WTC11 (cell line): Measurements from ENCODE around the gene NEU2.

Source experiments
- CDX4 ChIP-seq: fragments of 250-450 bp; sonication (Bioruptor Pico); IDR thresholded peaks from 2 replicates; pipeline ENCODE4 v1.9.0; 2021; ENCODE audit warnings: moderate library complexity, mild to moderate bottlenecking, inconsistent platforms, borderline replicate concordance
- CTCF ChIP-seq: fragments of 200-600 bp; IDR thresholded peaks from 2 replicates; pipeline ENCODE4 v1.8.0; 2022; ENCODE audit warnings: antibody characterized with exemption
- ERG ChIP-seq: fragments of 250-450 bp; sonication (Bioruptor Pico); IDR thresholded peaks from 2 replicates; pipeline ENCODE4 v1.8.0; 2021; ENCODE audit warnings: mild to moderate bottlenecking
- MAX ChIP-seq: sonication (generic); formaldehyde crosslinking; IDR thresholded peaks from 2 replicates; pipeline ENCODE4 v1.8.0; 2022; ENCODE audit warnings: mild to moderate bottlenecking, missing genetic modification reagents
- MYBL2 ChIP-seq: sonication (generic); formaldehyde crosslinking; IDR thresholded peaks from 2 replicates; pipeline ENCODE4 v1.8.1; 2023; ENCODE audit warnings: mild to moderate bottlenecking, moderate library complexity, missing genetic modification reagents
- NFE2L1 ChIP-seq: sonication (generic); formaldehyde crosslinking; IDR thresholded peaks from 2 replicates; pipeline ENCODE4 v1.8.1; 2023; ENCODE audit warnings: missing genetic modification reagents
- PRRX2 ChIP-seq: fragments of 250-450 bp; sonication (Bioruptor Pico); IDR thresholded peaks from 2 replicates; pipeline ENCODE4 v1.8.0; 2021; ENCODE audit warnings: mild to moderate bottlenecking

GRCh38 chr2:233042549-233042948 lies 10.1 kb downstream of the NEU2 start:
- TF ChIP-seq CTCF: no peak
- no peak for TF ChIP-seq CDX4
- TF ChIP-seq NFE2L1 (CRISPR knock-in tag): no peak
- no peak for TF ChIP-seq MYBL2 (CRISPR knock-in tag)
- TF ChIP-seq ERG (CRISPR knock-in tag): no peak
- no peak for TF ChIP-seq MAX (CRISPR knock-in tag)
- TF ChIP-seq PRRX2 (CRISPR knock-in tag): no peak
